ENCODE measurements around the gene MRPL17. TPM values are rescaled to one million over a fixed set of nuclear protein-coding genes. Genes with fewer than 3 reads are reported as not detected.

Gene MRPL17
- total and polyA plus RNA-seq, 7 donors, result 18.3 to 97.5 (median 23.4) TPM

GRCh38 chr11:6631361-6631890 lies 51.7 kb downstream of the MRPL17 start:
- WGBS, 2 donors, result 87 to 90% methylated on average over 11 of the region's 11 CpGs
- Histone ChIP-seq H3K9me3 (no peaks in the 10 kb centered on the region), H3K4me1 (peaks cover 0 to 28% (median 20%) of the 10 kb centered on the region in 4 donors), H3K27ac (no peak overlapping the region), H3K27me3 (no peaks in the 10 kb centered on the region), H3K36me3 (peaks cover 15 to 75% (median 47%) of the 10 kb centered on the region in 4 donors), H3K4me3 (no peak overlapping the region)
- intact Hi-C loops (cut with DNase I), result no loop called here
- TF ChIP-seq EP300 (IDR thresholded peaks at IDR 0.05) (no peak), POLR2AphosphoS5 (IDR thresholded peaks at IDR 0.05) (no peak), CTCF (IDR thresholded peaks at IDR 0.05) (no peak), POLR2A (IDR thresholded peaks at IDR 0.05) (no peak)
- no peak for DNase-seq

GRCh38 chr11:6630632-6631291 lies 52.4 kb downstream of the MRPL17 start:
- TF ChIP-seq POLR2AphosphoS5 (IDR thresholded peaks at IDR 0.05) (no peak), EP300 (IDR thresholded peaks at IDR 0.05) (no peak), CTCF (IDR thresholded peaks at IDR 0.05) (no peak), POLR2A (IDR thresholded peaks at IDR 0.05) (no peak)
- Histone ChIP-seq H3K27me3 (no peaks in the 10 kb centered on the region), H3K27ac (no peak overlapping the region), H3K4me3 (no peak overlapping the region), H3K9me3 (no peaks in the 10 kb centered on the region), H3K4me1 (peaks cover 0 to 22% (median 13%) of the 10 kb centered on the region in 4 donors), H3K36me3 (peaks cover 19 to 81% (median 53%) of the 10 kb centered on the region in 4 donors)
- WGBS, 2 donors, result 35 to 78% methylated on average over 28 of the region's 28 CpGs
- DNase-seq, result no peak
- intact Hi-C loops (cut with DNase I), result no loop called here

Other genes with a start within 250 kb of the MRPL17 start
- 1 to 10 TPM in 1 of 4 donors, under 1 TPM in 1, not detected in 2; 0.54 to 3.0 TPM for gene HPX, start 242.4 kb downstream of the MRPL17 start, total RNA-seq
- 1 to 10 TPM in 1 of 3 donors, under 1 TPM in 1, not detected in 1; 0.69 to 1.8 TPM for gene HPX, start 242.4 kb downstream of the MRPL17 start, polyA plus RNA-seq
- 10 to 100 TPM; 19.8 to 27.1 (median 24.4) TPM for gene TRIM3, start 209.4 kb downstream of the MRPL17 start, total RNA-seq
- gene TRIM3, start 209.4 kb downstream of the MRPL17 start, polyA plus RNA-seq, result 10 to 100 TPM; 14.6 to 19.8 (median 17.1) TPM
- 10 to 100 TPM; 33.9 to 37.2 (median 35.3) TPM for gene ARFIP2, start 202.0 kb downstream of the MRPL17 start, total RNA-seq
- 10 to 100 TPM; 55.8 to 68.0 (median 60.7) TPM for gene ARFIP2, start 202.0 kb downstream of the MRPL17 start, polyA plus RNA-seq
- gene TIMM10B, start 201.8 kb downstream of the MRPL17 start, total RNA-seq, result 10 to 100 TPM; 24.9 to 47.4 (median 44.2) TPM
- 10 to 100 TPM; 31.2 to 37.7 (median 36.2) TPM for gene TIMM10B, start 201.8 kb downstream of the MRPL17 start, polyA plus RNA-seq
- gene DNHD1, start 186.1 kb downstream of the MRPL17 start, total RNA-seq, result 10 to 100 TPM; 12.5 to 29.9 (median 15.7) TPM
- 10 to 100 TPM in 1 of 3 donors, 1 to 10 TPM in 2; 1.4 to 11.1 (median 3.6) TPM for gene DNHD1, start 186.1 kb downstream of the MRPL17 start, polyA plus RNA-seq
- gene RRP8, start 79.7 kb downstream of the MRPL17 start, total RNA-seq, result 10 to 100 TPM; 20.7 to 23.2 (median 21.7) TPM
- gene RRP8, start 79.7 kb downstream of the MRPL17 start, polyA plus RNA-seq, result 10 to 100 TPM; 10.2 to 15.8 (median 12.3) TPM
- gene ILK, start 79.6 kb downstream of the MRPL17 start, total RNA-seq, result 100 to 1,000 TPM; 450 to 607 (median 548) TPM
- gene ILK, start 79.6 kb downstream of the MRPL17 start, polyA plus RNA-seq, result 100 to 1,000 TPM in 2 of 3 donors, 10 to 100 TPM in 1; 93.7 to 117 (median 100) TPM
- 10 to 100 TPM; 33.2 to 60.0 (median 49.0) TPM for gene TAF10, start 71.1 kb downstream of the MRPL17 start, total RNA-seq
- gene TAF10, start 71.1 kb downstream of the MRPL17 start, polyA plus RNA-seq, result 100 to 1,000 TPM in 2 of 3 donors, 10 to 100 TPM in 1; 67.6 to 148 (median 129) TPM
- gene TPP1, start 63.9 kb downstream of the MRPL17 start, total RNA-seq, result 10 to 100 TPM; 39.8 to 58.8 (median 45.9) TPM
- gene TPP1, start 63.9 kb downstream of the MRPL17 start, polyA plus RNA-seq, result 10 to 100 TPM; 13.2 to 60.3 (median 55.5) TPM
- 10 to 100 TPM; 21.7 to 57.1 (median 32.2) TPM for gene DCHS1, start 27.5 kb downstream of the MRPL17 start, total RNA-seq
- 1 to 10 TPM in 1 of 3 donors, under 1 TPM in 2; under 0.01 to 6.3 (median 0.46) TPM for gene DCHS1, start 27.5 kb downstream of the MRPL17 start, polyA plus RNA-seq
- gene OR2AG2, start 88.6 kb upstream of the MRPL17 start, total RNA-seq, result under 1 TPM in 2 of 4 donors, not detected in 2; 0.28 to 0.41 TPM
- under 1 TPM in 1 of 3 donors, not detected in 2; 0.06 TPM for gene OR2AG2, start 88.6 kb upstream of the MRPL17 start, polyA plus RNA-seq
- gene OR2AG1, start 99.7 kb upstream of the MRPL17 start, total RNA-seq, result not detected
- gene OR2AG1, start 99.7 kb upstream of the MRPL17 start, polyA plus RNA-seq, result not detected
- under 1 TPM in 2 of 4 donors, not detected in 2; 0.14 to 0.28 TPM for gene OR6A2, start 116.3 kb upstream of the MRPL17 start, total RNA-seq
- under 1 TPM in 1 of 3 donors, not detected in 2; 0.06 TPM for gene OR6A2, start 116.3 kb upstream of the MRPL17 start, polyA plus RNA-seq
- gene OR10A5, start 162.3 kb upstream of the MRPL17 start, total RNA-seq, result not detected
- not detected for gene OR10A5, start 162.3 kb upstream of the MRPL17 start, polyA plus RNA-seq
- not detected for gene OR10A2, start 179.7 kb upstream of the MRPL17 start, total RNA-seq
- gene OR10A2, start 179.7 kb upstream of the MRPL17 start, polyA plus RNA-seq, result not detected
- gene OR10A4, start 193.3 kb upstream of the MRPL17 start, total RNA-seq, result not detected
- not detected for gene OR10A4, start 193.3 kb upstream of the MRPL17 start, polyA plus RNA-seq
- gene OR2D2, start 209.2 kb upstream of the MRPL17 start, total RNA-seq, result not detected
- gene OR2D2, start 209.2 kb upstream of the MRPL17 start, polyA plus RNA-seq, result not detected
- gene OR2D3, start 237.7 kb upstream of the MRPL17 start, total RNA-seq, result not detected
- not detected for gene OR2D3, start 237.7 kb upstream of the MRPL17 start, polyA plus RNA-seq
- 1 to 10 TPM in 2 of 4 donors, under 1 TPM in 2; 0.41 to 3.0 (median 0.78) TPM for gene ZNF215, start 243.1 kb upstream of the MRPL17 start, total RNA-seq
- gene ZNF215, start 243.1 kb upstream of the MRPL17 start, polyA plus RNA-seq, result 1 to 10 TPM in 2 of 3 donors, under 1 TPM in 1; 0.46 to 1.7 (median 1.2) TPM

Data from sigmoid colon (tissue), 7 donors.